Spleen (tissue), 7 donors: ENCODE data around the gene KCNH8.

Experiments
- POLR2A ChIP-seq, 3 donors: fragments of 450-650 bp; IDR thresholded peaks; one replicate each; pipeline ENCODE4 v1.5.1; 2017; ENCODE audit warnings: antibody characterized with exemption in 3 of 3, mild to moderate bottlenecking in 1 of 3
- TF ChIP-seq, protein P1 (sequence below), 11 experiments: fragments of 200-600 bp in 7 of 11; fragments of 450-650 bp in 4 of 11; sonication (generic) in 4 of 11; IDR thresholded peaks in 8 of 11; conservative IDR thresholded peaks in 3 of 11; 1 replicate in 7 of 11; 2 replicates in 4 of 11; pipeline versions ENCODE4 v1.4.0 to v1.8.0; 2016 to 2021; ENCODE audit warnings: antibody characterized with exemption in 11 of 11, inconsistent platforms in 4 of 11, mild to moderate bottlenecking in 1 of 11
- donor health status: DM: no; HTN: no; CAD: no; lungs with moderate emphysema.
- donor health status: DM: no; HTN: no; CAD: no.
- donor health status: DM: no; HTN: no; CAD: no.

DNA sequence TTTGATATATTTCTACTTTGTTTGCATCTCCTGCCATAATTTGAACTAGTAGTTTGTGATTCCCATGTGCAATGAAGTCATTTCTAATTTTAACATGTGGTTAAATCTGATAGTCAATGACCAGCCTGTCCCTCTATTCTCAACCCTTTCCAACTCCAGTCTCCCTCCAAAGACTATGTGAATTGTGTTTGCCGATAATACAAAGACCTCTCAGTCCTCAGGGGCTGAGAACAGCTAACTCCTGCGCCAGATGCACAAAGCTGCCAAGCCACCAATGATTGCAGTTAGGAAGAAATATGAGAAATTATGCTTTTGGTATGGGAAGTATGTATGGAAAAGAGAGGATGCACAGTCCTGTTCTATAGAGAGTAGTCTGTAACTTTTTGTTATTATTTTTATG is 54.0 kb downstream of the KCNH8 start:
- TF ChIP-seq, protein P1, sequence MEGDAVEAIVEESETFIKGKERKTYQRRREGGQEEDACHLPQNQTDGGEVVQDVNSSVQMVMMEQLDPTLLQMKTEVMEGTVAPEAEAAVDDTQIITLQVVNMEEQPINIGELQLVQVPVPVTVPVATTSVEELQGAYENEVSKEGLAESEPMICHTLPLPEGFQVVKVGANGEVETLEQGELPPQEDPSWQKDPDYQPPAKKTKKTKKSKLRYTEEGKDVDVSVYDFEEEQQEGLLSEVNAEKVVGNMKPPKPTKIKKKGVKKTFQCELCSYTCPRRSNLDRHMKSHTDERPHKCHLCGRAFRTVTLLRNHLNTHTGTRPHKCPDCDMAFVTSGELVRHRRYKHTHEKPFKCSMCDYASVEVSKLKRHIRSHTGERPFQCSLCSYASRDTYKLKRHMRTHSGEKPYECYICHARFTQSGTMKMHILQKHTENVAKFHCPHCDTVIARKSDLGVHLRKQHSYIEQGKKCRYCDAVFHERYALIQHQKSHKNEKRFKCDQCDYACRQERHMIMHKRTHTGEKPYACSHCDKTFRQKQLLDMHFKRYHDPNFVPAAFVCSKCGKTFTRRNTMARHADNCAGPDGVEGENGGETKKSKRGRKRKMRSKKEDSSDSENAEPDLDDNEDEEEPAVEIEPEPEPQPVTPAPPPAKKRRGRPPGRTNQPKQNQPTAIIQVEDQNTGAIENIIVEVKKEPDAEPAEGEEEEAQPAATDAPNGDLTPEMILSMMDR (IDR thresholded peaks at IDR 0.05 in 8 of 11, conservative IDR thresholded peaks at IDR 0.05 in 3 of 11) = no peak
- TF ChIP-seq POLR2A (IDR thresholded peaks at IDR 0.05) = no peak
